DOHH2 (cell line): ENCODE measurements around the gene ARL11.

Experiments used
- CTCF ChIP-seq: fragments of 200-600 bp; sonication (generic); IDR thresholded peaks from one replicate; pipeline ENCODE4 v1.5.1; 2014; ENCODE audit warnings: antibody characterized with exemption, mild to moderate bottlenecking, low read depth, low read length; ENCODE audit not compliant: poor library complexity, severe bottlenecking
- EZH2phosphoT487 ChIP-seq: fragments of 200-600 bp; sonication (generic); IDR thresholded peaks from 2 replicates; pipeline ENCODE4 v1.6.1; 2017; ENCODE audit warnings: borderline replicate concordance, mild to moderate bottlenecking, antibody characterized with exemption, low read length, moderate library complexity, mixed read lengths

GRCh38 chr13:49629196-49629938, 1.1 kb downstream of the ARL11 start:
- no peak for TF ChIP-seq CTCF
- no peak for TF ChIP-seq EZH2phosphoT487
